Panc1 (cell line): ENCODE data around the gene RAB11FIP2.

ENCODE experiments used
- POLR2AphosphoS5 ChIP-seq: IDR thresholded peaks from 2 replicates; pipeline ENCODE4 v1.6.1; 2012; ENCODE audit warnings: mild to moderate bottlenecking, low read depth, low read length, moderate library complexity
- SIN3A ChIP-seq: IDR thresholded peaks from 2 replicates; pipeline ENCODE4 v1.6.1; 2012; ENCODE audit warnings: low read depth, mild to moderate bottlenecking, low read length, moderate library complexity, borderline replicate concordance; ENCODE audit not compliant: insufficient read depth
- TCF7L2 ChIP-seq: IDR thresholded peaks from 2 replicates; pipeline ENCODE4 v1.6.1; 2011; ENCODE audit warnings: mild to moderate bottlenecking, low read depth, low read length, inconsistent platforms
- TF ChIP-seq, protein P1 (sequence below), 2 experiments: IDR thresholded peaks; 2 replicates each; pipeline ENCODE4 v1.6.1; 2011 to 2012; ENCODE audit warnings: low read depth in 2 of 2, control low read depth in 1 of 2, low read length in 1 of 2, mild to moderate bottlenecking in 1 of 2, moderate library complexity in 1 of 2; ENCODE audit not compliant: insufficient read depth in 1 of 2
- TF ChIP-seq, protein P2 (sequence below): fragments of 450-650 bp; IDR thresholded peaks from 2 replicates; pipeline ENCODE4 v1.5.1; 2017; ENCODE audit warnings: mild to moderate bottlenecking

DNA sequence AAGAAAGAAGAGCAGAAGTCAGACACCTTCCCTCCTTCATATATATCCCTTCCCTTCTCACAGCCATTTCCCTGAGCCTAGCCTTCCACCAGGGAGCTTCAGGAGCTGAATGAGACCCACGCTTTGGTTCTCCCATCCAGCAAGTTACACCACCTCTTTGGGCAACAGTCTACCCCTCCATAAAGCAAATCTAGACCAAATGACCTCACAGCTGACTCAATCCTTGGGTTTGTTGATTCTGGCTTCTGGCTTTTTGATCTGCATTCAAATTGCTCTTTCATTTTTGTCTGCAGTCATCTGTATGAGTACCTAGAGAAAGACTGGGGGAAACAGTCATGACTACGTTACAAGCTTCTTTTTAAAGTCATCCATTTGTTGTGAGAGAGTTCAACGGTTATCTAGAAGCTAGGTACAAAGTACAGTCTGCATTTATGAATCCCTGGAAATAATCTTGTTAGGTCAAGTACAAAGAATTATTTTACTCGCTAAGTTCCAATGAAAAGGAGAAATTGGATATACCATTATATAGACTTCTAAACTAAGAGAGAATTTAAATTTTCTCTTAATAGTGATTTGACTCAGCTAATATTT is 86.3 kb downstream of the RAB11FIP2 start:
- TF ChIP-seq, protein P1, sequence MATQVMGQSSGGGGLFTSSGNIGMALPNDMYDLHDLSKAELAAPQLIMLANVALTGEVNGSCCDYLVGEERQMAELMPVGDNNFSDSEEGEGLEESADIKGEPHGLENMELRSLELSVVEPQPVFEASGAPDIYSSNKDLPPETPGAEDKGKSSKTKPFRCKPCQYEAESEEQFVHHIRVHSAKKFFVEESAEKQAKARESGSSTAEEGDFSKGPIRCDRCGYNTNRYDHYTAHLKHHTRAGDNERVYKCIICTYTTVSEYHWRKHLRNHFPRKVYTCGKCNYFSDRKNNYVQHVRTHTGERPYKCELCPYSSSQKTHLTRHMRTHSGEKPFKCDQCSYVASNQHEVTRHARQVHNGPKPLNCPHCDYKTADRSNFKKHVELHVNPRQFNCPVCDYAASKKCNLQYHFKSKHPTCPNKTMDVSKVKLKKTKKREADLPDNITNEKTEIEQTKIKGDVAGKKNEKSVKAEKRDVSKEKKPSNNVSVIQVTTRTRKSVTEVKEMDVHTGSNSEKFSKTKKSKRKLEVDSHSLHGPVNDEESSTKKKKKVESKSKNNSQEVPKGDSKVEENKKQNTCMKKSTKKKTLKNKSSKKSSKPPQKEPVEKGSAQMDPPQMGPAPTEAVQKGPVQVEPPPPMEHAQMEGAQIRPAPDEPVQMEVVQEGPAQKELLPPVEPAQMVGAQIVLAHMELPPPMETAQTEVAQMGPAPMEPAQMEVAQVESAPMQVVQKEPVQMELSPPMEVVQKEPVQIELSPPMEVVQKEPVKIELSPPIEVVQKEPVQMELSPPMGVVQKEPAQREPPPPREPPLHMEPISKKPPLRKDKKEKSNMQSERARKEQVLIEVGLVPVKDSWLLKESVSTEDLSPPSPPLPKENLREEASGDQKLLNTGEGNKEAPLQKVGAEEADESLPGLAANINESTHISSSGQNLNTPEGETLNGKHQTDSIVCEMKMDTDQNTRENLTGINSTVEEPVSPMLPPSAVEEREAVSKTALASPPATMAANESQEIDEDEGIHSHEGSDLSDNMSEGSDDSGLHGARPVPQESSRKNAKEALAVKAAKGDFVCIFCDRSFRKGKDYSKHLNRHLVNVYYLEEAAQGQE (IDR thresholded peaks at IDR 0.05; ENCODE audit: insufficient read depth in 1 of 2, low read depth in 2 of 2, low read length in 1 of 2) = no peak
- TF ChIP-seq, protein P2, sequence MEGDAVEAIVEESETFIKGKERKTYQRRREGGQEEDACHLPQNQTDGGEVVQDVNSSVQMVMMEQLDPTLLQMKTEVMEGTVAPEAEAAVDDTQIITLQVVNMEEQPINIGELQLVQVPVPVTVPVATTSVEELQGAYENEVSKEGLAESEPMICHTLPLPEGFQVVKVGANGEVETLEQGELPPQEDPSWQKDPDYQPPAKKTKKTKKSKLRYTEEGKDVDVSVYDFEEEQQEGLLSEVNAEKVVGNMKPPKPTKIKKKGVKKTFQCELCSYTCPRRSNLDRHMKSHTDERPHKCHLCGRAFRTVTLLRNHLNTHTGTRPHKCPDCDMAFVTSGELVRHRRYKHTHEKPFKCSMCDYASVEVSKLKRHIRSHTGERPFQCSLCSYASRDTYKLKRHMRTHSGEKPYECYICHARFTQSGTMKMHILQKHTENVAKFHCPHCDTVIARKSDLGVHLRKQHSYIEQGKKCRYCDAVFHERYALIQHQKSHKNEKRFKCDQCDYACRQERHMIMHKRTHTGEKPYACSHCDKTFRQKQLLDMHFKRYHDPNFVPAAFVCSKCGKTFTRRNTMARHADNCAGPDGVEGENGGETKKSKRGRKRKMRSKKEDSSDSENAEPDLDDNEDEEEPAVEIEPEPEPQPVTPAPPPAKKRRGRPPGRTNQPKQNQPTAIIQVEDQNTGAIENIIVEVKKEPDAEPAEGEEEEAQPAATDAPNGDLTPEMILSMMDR = no peak
- TF ChIP-seq POLR2AphosphoS5 = no peak
- no peak for TF ChIP-seq SIN3A
- TF ChIP-seq TCF7L2 = no peak
